Activated T-cell treated with anti-CD3 and anti-CD28 coated beads, Interleukin-2, amount 50 U/mL, for 24 hours (primary cell): ENCODE measurements around the gene LRPAP1.
"Not testable (repeated sequence)": the region's sequence is repeated elsewhere in the genome, so short reads cannot be mapped to it uniquely, and the experiment has no call there.

ENCODE experiments used
- DNase-seq: peaks from one replicate; pipeline ENCODE4 v3.0.0-alpha.2; 2020
- H3K27ac Mint-ChIP-seq: 2 replicates; pipeline ENCODE4 v1.8.0; 2020; ENCODE audit warnings: mild to moderate bottlenecking, mixed read lengths
- H3K27me3 Mint-ChIP-seq: 2 replicates; pipeline ENCODE4 v1.8.0; 2020; ENCODE audit warnings: mixed read lengths
- H3K36me3 Mint-ChIP-seq: 2 replicates; pipeline ENCODE4 v1.8.0; 2020; ENCODE audit warnings: low read depth, mixed read lengths
- H3K4me1 Mint-ChIP-seq: 2 replicates; pipeline ENCODE4 v1.8.0; 2020; ENCODE audit warnings: low read depth, mixed read lengths
- H3K4me3 Mint-ChIP-seq: 2 replicates; pipeline ENCODE4 v1.8.0; 2020; ENCODE audit warnings: mild to moderate bottlenecking, moderate library complexity, mixed read lengths
- H3K9me3 Mint-ChIP-seq: 2 replicates; pipeline ENCODE4 v1.8.0; 2020; ENCODE audit warnings: mixed read lengths

The LRPAP1 gene

DNA sequence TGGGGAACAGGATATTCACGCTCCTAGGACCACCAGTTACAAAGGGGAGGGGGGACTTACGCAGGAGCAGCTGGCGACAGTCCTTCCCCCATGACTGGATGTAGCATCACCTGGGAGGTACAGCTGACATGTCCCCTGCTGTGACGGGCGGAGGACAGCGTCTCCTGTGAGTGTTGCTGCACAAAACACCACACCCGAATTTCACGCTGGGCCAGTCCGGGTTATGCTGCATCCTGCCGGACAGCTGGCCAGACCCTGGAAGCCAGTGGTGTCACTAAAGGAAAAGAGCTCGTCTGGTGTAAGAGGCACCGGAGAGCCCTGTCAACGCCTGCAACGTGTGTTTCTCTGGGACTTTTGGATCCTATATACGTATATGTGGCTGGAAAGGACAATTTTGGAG is 38.7 kb upstream of the LRPAP1 start:
- H3K4me3 Mint-ChIP-seq, result not testable (repeated sequence)

GRCh38 chr4:3569611-3570010 is 37.4 kb upstream of the LRPAP1 start:
- H3K9me3 Mint-ChIP-seq, H3K36me3 Mint-ChIP-seq, DNase-seq, H3K27me3 Mint-ChIP-seq, H3K4me3 Mint-ChIP-seq, H3K27ac Mint-ChIP-seq, H3K4me1 Mint-ChIP-seq: not testable (repeated sequence)

More for the DNA sequence above, 38.7 kb upstream of the LRPAP1 start:
- H3K27ac Mint-ChIP-seq, H3K9me3 Mint-ChIP-seq, H3K4me1 Mint-ChIP-seq, H3K27me3 Mint-ChIP-seq, H3K36me3 Mint-ChIP-seq, DNase-seq: not testable (repeated sequence)

- not testable (repeated sequence) for H3K27me3 Mint-ChIP-seq, H3K9me3 Mint-ChIP-seq, H3K4me3 Mint-ChIP-seq, DNase-seq, H3K27ac Mint-ChIP-seq, H3K4me1 Mint-ChIP-seq, H3K36me3 Mint-ChIP-seq
These were observed 34.5 kb upstream of the LRPAP1 start for GRCh38 chr4:3566701-3567100.

GRCh38 chr4:3566301-3566700 is 34.1 kb upstream of the LRPAP1 start:
- H3K4me3 Mint-ChIP-seq, H3K36me3 Mint-ChIP-seq, H3K4me1 Mint-ChIP-seq, H3K27me3 Mint-ChIP-seq, H3K9me3 Mint-ChIP-seq, H3K27ac Mint-ChIP-seq, DNase-seq: not testable (repeated sequence)

DNA sequence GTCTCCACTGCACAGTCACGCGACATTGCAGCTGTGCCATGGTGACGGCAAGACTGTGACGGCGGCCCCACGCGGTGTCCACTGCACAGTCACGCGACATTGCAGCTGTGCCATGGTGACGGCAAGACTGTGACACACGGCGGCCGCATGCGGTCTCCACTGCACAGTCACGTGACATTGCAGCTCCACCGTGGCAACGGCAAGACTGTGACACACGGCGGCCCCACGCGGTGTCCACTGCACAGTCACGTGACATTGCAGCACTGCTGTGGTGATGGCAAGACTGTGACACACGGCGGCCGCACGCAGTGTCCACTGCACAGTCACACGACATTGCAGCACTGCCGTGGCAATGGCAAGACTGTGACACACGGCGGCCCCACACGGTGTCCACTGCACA is 32.7 kb upstream of the LRPAP1 start:
- not testable (repeated sequence) for H3K9me3 Mint-ChIP-seq, H3K27ac Mint-ChIP-seq, H3K4me3 Mint-ChIP-seq, H3K27me3 Mint-ChIP-seq, H3K36me3 Mint-ChIP-seq, H3K4me1 Mint-ChIP-seq, DNase-seq

GRCh38 chr4:3563403-3563802 is 31.2 kb upstream of the LRPAP1 start:
- H3K27me3 Mint-ChIP-seq, result peaks cover 5% of the 10 kb centered on the region
- H3K27ac Mint-ChIP-seq, result no peak overlapping the region
- no peak overlapping the region for H3K4me3 Mint-ChIP-seq
- no peaks in the 10 kb centered on the region for H3K36me3 Mint-ChIP-seq
- DNase-seq, result no peak
- H3K9me3 Mint-ChIP-seq, result no peaks in the 10 kb centered on the region
- no peaks in the 10 kb centered on the region for H3K4me1 Mint-ChIP-seq

- not testable (repeated sequence) for H3K27ac Mint-ChIP-seq, H3K9me3 Mint-ChIP-seq, DNase-seq, H3K4me3 Mint-ChIP-seq, H3K27me3 Mint-ChIP-seq, H3K4me1 Mint-ChIP-seq, H3K36me3 Mint-ChIP-seq
These were observed 29.9 kb upstream of the LRPAP1 start for GRCh38 chr4:3562127-3562526.

DNA sequence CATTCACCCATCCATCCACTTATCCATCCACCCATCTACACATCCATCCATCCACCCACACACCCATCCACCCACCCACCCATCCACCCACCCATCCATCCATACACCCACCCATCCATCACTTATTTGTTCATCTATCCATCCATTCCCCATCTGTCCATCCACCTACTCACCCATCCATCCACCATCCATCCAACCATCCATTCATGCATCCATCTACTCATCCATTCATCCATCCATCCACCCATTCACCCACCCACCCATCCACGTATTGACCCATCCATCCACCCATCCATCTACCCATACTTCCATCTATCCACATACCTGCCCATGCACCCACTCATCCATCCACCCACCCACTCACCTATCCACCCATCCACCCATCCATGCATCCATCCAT is 28.2 kb upstream of the LRPAP1 start:
- H3K27me3 Mint-ChIP-seq, result peaks cover 11% of the 10 kb centered on the region
- not testable (repeated sequence) for DNase-seq, H3K36me3 Mint-ChIP-seq

DNA sequence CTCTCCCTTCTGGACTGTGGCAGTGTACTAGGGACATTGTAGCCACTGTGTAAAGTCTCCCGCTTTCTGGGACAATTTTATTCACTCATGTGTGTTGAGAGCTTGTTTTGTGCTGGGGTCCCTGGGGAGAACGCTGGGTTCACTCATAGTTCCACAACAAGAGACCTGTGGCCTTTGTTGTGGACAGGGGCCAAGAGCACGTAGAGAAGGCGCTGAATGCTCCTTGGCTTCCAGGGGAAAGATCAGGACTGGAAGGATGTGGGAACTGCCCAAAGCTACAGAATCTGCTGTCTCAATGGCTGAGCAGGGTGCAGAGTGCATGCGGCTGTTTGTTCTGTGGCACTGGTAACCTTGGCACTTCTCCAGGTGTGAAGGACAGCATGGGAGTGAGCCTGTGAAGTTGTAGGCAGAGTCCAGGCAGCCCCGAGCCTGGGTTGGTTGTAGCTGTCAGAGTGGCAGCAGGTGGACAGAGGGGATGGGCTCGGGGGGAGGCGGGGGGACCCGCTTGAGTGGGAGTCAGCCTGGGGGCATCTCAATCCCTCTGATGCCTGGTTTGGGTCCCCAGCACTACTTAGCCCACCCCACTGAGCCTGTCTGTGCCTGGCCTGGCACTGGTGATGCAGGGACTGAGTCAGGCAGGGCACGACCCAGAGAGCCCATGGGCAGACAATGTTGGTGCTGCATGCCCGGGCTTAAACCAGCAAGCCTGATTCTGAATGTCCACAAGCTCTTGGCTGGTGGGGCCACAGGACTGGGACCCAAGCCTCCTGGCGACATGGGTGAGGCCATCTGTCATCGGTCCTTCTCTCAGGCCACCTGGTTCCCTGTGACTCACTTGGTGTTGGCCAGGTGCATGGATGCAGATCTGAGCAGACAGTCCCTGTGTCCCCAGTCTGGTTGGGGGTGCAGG is 27.4 kb upstream of the LRPAP1 start:
- not testable (repeated sequence) for DNase-seq, H3K4me1 Mint-ChIP-seq, H3K27ac Mint-ChIP-seq, H3K9me3 Mint-ChIP-seq, H3K36me3 Mint-ChIP-seq, H3K4me3 Mint-ChIP-seq
- peaks cover 14% of the 10 kb centered on the region for H3K27me3 Mint-ChIP-seq

More for the DNA sequence above, 28.2 kb upstream of the LRPAP1 start:
- H3K4me3 Mint-ChIP-seq, H3K27ac Mint-ChIP-seq, H3K4me1 Mint-ChIP-seq, H3K9me3 Mint-ChIP-seq: not testable (repeated sequence)

DNA sequence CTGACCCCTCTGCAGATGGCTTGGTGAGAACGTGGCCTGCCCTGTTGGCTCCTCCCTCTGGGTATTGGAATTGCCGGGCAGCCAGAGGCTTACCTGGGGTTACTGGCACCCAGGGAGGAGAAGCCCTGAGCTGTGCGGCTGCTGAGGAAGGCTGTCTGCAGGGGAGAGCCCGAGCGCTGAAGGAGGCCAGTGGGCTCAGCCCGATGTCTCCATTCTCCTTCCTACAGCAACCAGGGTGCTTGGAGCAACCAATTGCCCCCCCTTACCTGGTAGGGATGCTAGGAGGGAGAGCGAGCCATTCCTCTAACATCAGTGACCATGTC is 26.3 kb upstream of the LRPAP1 start:
- H3K4me3 Mint-ChIP-seq, H3K36me3 Mint-ChIP-seq, H3K27ac Mint-ChIP-seq, H3K4me1 Mint-ChIP-seq, H3K9me3 Mint-ChIP-seq, DNase-seq: not testable (repeated sequence)
- peaks cover 14% of the 10 kb centered on the region for H3K27me3 Mint-ChIP-seq

DNA sequence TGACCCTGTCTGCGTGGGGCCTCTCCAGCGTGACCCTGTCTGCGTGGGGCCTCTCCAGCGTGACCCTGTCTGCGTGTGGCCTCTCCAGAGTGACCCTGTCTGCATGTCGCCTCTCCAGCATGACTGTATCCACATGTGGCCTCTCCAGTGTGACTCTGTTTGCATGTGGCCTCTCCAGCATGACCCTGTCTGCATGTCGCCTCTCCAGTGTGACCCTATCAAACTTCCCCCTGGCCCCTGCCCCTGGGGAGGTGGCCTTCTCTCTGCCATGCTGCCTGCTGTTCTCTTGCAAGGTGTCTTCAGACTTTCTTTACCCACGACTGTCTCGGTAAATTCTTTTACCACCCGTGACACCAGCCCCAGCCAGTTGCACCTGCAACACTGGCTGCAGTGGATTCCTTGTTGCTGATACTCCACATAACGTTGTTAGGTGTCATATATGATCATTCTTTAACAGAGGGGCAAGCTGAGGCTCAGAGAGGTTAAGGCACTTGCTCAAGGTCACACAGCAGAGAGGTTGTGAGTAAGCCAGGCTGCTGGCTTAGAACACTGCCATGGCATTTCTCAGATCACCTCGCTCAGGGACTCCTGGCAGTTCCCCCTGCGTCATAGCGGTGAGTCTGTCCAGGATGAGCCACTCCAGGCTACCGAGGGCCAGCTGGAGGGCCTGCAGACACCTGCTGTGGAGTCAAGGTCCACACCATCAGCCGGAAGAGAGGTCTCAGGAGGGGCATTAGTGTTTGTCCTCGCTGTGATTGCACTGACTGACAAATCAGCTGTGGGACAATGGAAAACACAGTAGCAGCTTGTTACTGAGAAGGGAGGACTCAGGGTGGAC is 25.7 kb upstream of the LRPAP1 start:
- not testable (repeated sequence) for H3K27ac Mint-ChIP-seq

DNA sequence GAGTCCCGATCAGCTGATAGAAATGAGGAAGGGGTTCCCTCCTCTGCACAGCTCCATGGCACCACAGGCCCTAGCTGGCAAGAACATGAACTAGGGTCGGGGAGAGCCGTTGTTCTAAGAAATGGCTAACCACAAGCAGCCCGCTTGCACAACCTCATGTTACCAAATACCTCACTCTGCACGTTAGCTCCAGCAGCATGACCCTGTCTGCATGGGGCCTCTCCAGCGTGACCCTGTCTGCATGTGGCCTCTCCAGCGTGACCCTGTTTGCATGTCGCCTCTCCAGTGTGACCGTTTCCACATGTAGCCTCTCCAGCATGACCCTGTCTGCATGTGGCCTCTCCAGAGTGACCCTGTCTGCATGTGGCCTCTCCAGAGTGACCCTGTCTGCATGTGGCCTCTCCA is 24.9 kb upstream of the LRPAP1 start:
- H3K27me3 Mint-ChIP-seq, result peaks cover 14% of the 10 kb centered on the region
- H3K9me3 Mint-ChIP-seq, DNase-seq, H3K27ac Mint-ChIP-seq, H3K4me3 Mint-ChIP-seq, H3K36me3 Mint-ChIP-seq, H3K4me1 Mint-ChIP-seq: not testable (repeated sequence)

More for the DNA sequence above, 25.7 kb upstream of the LRPAP1 start:
- DNase-seq, H3K4me3 Mint-ChIP-seq, H3K4me1 Mint-ChIP-seq, H3K9me3 Mint-ChIP-seq, H3K36me3 Mint-ChIP-seq: not testable (repeated sequence)
- peaks cover 14% of the 10 kb centered on the region for H3K27me3 Mint-ChIP-seq

DNA sequence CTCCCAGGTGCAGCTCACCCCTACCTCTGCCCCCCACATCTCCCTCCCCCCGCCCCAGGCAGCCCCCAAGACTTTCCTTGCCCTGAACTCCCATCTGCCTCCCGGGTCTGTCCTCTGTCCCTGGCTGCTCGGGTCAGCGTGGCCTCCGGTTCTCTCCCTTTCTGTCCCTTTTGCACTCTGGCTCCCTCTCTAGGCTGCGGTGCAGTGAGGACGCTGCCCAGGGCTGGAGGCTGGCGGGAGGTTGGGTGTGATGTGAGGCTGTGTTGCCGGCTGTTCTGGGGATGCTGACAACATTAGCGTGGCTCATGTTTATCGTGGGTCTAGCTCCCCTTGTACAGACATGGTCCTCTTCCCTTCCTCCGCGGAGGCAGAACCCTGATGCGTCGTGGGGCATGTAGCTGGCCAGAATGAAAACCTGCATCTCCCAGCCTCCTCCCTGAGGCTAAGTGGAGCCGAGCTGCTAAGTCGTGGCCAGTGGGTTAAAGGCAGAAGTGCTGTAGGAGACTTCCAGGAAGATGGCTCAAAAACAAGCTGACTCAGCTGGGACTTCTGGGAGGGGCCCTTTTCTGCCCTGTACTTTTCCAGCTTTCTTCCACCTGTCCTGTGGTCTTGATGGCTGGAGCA is 24.1 kb upstream of the LRPAP1 start:
- not testable (repeated sequence) for H3K36me3 Mint-ChIP-seq, H3K4me3 Mint-ChIP-seq, H3K4me1 Mint-ChIP-seq, DNase-seq, H3K27ac Mint-ChIP-seq, H3K9me3 Mint-ChIP-seq
- H3K27me3 Mint-ChIP-seq, result peaks cover 14% of the 10 kb centered on the region

DNA sequence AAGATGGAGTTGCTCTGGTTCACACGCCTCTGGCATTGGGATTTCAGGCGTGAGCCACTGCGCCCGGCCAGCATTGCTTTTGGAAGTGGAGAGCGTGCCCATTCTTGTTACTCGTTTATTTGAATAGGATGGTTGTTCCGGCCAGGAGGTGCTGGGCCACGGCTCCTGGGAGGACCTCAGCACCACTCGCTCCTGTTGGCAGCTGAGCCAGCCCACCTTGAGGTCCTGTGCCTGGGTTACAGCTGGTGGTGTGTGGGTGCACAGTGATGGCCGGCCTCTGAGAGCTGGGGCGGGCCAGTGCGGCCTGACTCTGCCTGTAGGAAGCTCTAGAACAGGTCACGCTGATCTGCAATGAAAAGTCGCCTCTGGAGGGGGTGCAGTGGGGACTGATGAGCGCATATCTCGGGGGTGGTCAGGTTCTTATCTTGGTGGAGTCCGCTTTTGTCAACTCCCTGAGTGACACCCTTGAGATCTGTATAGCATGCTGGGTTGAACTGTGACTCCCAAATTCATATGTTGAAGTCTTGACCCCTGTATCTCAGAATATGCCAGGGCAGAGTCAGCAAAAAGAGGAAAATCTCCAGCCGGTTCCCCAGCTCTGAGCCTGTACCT is 23.3 kb upstream of the LRPAP1 start:
- DNase-seq, H3K4me1 Mint-ChIP-seq, H3K4me3 Mint-ChIP-seq, H3K27ac Mint-ChIP-seq, H3K36me3 Mint-ChIP-seq, H3K9me3 Mint-ChIP-seq: not testable (repeated sequence)
- H3K27me3 Mint-ChIP-seq, result peaks cover 14% of the 10 kb centered on the region
